ENCODE results near the gene ZFPL1.

Gene ZFPL1

GRCh38 chr11:65064847-65065240 is 19.2 kb upstream of the ZFPL1 start:
- no peak overlapping the region for H3K4me3 ChIP-seq (ENCODE audit: low read length)
- peaks cover 4% of the 10 kb centered on the region; the same call in 1 of the 2 replicates for H3K4me1 ChIP-seq (ENCODE audit: insufficient read depth, low read length)
- H3K27me3 ChIP-seq (ENCODE audit: insufficient read depth, low read length) = no peaks in the 10 kb centered on the region
- no peak overlapping the region for H3K9ac ChIP-seq (ENCODE audit: low read depth, low read length)
- H3K27ac ChIP-seq (ENCODE audit: low read length) = no peak overlapping the region
- H3K9me3 ChIP-seq (ENCODE audit: insufficient read depth, low read depth, low read length) = no peaks in the 10 kb centered on the region
- H3K36me3 ChIP-seq (ENCODE audit: insufficient read depth, low read depth, low read length) = no peaks in the 10 kb centered on the region

- peak overlapping the region; percentile 60; the same call in 1 of the 2 replicates for H3K9ac ChIP-seq (ENCODE audit: low read depth, low read length)
- no peaks in the 10 kb centered on the region for H3K36me3 ChIP-seq (ENCODE audit: insufficient read depth, low read depth, low read length)
- peak overlapping the region; percentile 48 for H3K27ac ChIP-seq (ENCODE audit: low read length)
- H3K27me3 ChIP-seq (ENCODE audit: insufficient read depth, low read length) = no peaks in the 10 kb centered on the region
- peaks cover 4% of the 10 kb centered on the region; the same call in 1 of the 2 replicates for H3K4me1 ChIP-seq (ENCODE audit: insufficient read depth, low read length)
- no peak overlapping the region for H3K4me3 ChIP-seq (ENCODE audit: low read length)
- no peaks in the 10 kb centered on the region for H3K9me3 ChIP-seq (ENCODE audit: insufficient read depth, low read depth, low read length)
Measured at GRCh38 chr11:65065851-65066250, 18.2 kb upstream of the ZFPL1 start.

GRCh38 chr11:65066315-65066714 is 17.7 kb upstream of the ZFPL1 start:
- H3K9ac ChIP-seq (ENCODE audit: low read depth, low read length) = peak overlapping the region; percentile 60; the same call in 1 of the 2 replicates
- no peaks in the 10 kb centered on the region for H3K27me3 ChIP-seq (ENCODE audit: insufficient read depth, low read length)
- H3K4me1 ChIP-seq (ENCODE audit: insufficient read depth, low read length) = peaks cover 4% of the 10 kb centered on the region; the same call in 1 of the 2 replicates
- H3K9me3 ChIP-seq (ENCODE audit: insufficient read depth, low read depth, low read length) = no peaks in the 10 kb centered on the region
- H3K36me3 ChIP-seq (ENCODE audit: insufficient read depth, low read depth, low read length) = no peaks in the 10 kb centered on the region
- H3K27ac ChIP-seq (ENCODE audit: low read length) = peak overlapping the region; percentile 48
- peak overlapping the region; percentile 34; the same call in 1 of the 2 replicates for H3K4me3 ChIP-seq (ENCODE audit: low read length)

- Histone ChIP-seq H3K9me3 (ENCODE audit: insufficient read depth, low read depth, low read length) (no peaks in the 10 kb centered on the region), H3K9ac (ENCODE audit: low read depth, low read length) (peak overlapping the region; percentile 60; the same call in 1 of the 2 replicates), H3K27me3 (ENCODE audit: insufficient read depth, low read length) (no peaks in the 10 kb centered on the region), H3K4me1 (ENCODE audit: insufficient read depth, low read length) (peaks cover 4% of the 10 kb centered on the region; the same call in 1 of the 2 replicates), H3K27ac (ENCODE audit: low read length) (peak overlapping the region; percentile 41), H3K4me3 (ENCODE audit: low read length) (peak overlapping the region; percentile 34; the same call in 1 of the 2 replicates), H3K36me3 (ENCODE audit: insufficient read depth, low read depth, low read length) (no peaks in the 10 kb centered on the region)
Measured at GRCh38 chr11:65066805-65067291, 17.2 kb upstream of the ZFPL1 start.

- Histone ChIP-seq H3K36me3 (ENCODE audit: insufficient read depth, low read depth, low read length) (no peaks in the 10 kb centered on the region), H3K4me1 (ENCODE audit: insufficient read depth, low read length) (peaks cover 4% of the 10 kb centered on the region; the same call in 1 of the 2 replicates), H3K27me3 (ENCODE audit: insufficient read depth, low read length) (no peaks in the 10 kb centered on the region), H3K9me3 (ENCODE audit: insufficient read depth, low read depth, low read length) (no peaks in the 10 kb centered on the region), H3K9ac (ENCODE audit: low read depth, low read length) (peak overlapping the region; percentile 6; the same call in 1 of the 2 replicates), H3K4me3 (ENCODE audit: low read length) (no peak overlapping the region), H3K27ac (ENCODE audit: low read length) (no peak overlapping the region)
Measured at GRCh38 chr11:65067446-65067845, 16.6 kb upstream of the ZFPL1 start.

GRCh38 chr11:65069217-65069616 is 14.8 kb upstream of the ZFPL1 start:
- Histone ChIP-seq H3K9me3 (ENCODE audit: insufficient read depth, low read depth, low read length) (no peaks in the 10 kb centered on the region), H3K9ac (ENCODE audit: low read depth, low read length) (no peak overlapping the region), H3K36me3 (ENCODE audit: insufficient read depth, low read depth, low read length) (no peaks in the 10 kb centered on the region), H3K27me3 (ENCODE audit: insufficient read depth, low read length) (no peaks in the 10 kb centered on the region), H3K27ac (ENCODE audit: low read length) (no peak overlapping the region), H3K4me1 (ENCODE audit: insufficient read depth, low read length) (peaks cover 4% of the 10 kb centered on the region; the same call in 1 of the 2 replicates), H3K4me3 (ENCODE audit: low read length) (no peak overlapping the region)

GRCh38 chr11:65071907-65072630 is 12.0 kb upstream of the ZFPL1 start:
- H3K9ac ChIP-seq (ENCODE audit: low read depth, low read length) = no peak overlapping the region
- H3K27ac ChIP-seq (ENCODE audit: low read length) = no peak overlapping the region
- peaks cover 16% of the 10 kb centered on the region for H3K36me3 ChIP-seq (ENCODE audit: insufficient read depth, low read depth, low read length)

GRCh38 chr11:65072631-65072966 is 11.4 kb upstream of the ZFPL1 start:
- H3K27me3 ChIP-seq (ENCODE audit: insufficient read depth, low read length) = no peaks in the 10 kb centered on the region
- H3K9me3 ChIP-seq (ENCODE audit: insufficient read depth, low read depth, low read length) = no peaks in the 10 kb centered on the region
- H3K27ac ChIP-seq (ENCODE audit: low read length) = no peak overlapping the region
- H3K4me3 ChIP-seq (ENCODE audit: low read length) = no peak overlapping the region
- H3K9ac ChIP-seq (ENCODE audit: low read depth, low read length) = no peak overlapping the region
- no peaks in the 10 kb centered on the region; the same call in 1 of the 2 replicates for H3K4me1 ChIP-seq (ENCODE audit: insufficient read depth, low read length)
- peaks cover 21% of the 10 kb centered on the region for H3K36me3 ChIP-seq (ENCODE audit: insufficient read depth, low read depth, low read length)

More at GRCh38 chr11:65071907-65072630, 12.0 kb upstream of the ZFPL1 start:
- no peak overlapping the region for H3K4me3 ChIP-seq (ENCODE audit: low read length)
- no peaks in the 10 kb centered on the region for H3K9me3 ChIP-seq (ENCODE audit: insufficient read depth, low read depth, low read length)
- no peaks in the 10 kb centered on the region; the same call in 1 of the 2 replicates for H3K4me1 ChIP-seq (ENCODE audit: insufficient read depth, low read length)
- H3K27me3 ChIP-seq (ENCODE audit: insufficient read depth, low read length) = no peaks in the 10 kb centered on the region

- Histone ChIP-seq H3K9ac (ENCODE audit: low read depth, low read length) (no peak overlapping the region), H3K9me3 (ENCODE audit: insufficient read depth, low read depth, low read length) (no peaks in the 10 kb centered on the region), H3K4me1 (ENCODE audit: insufficient read depth, low read length) (no peaks in the 10 kb centered on the region), H3K27me3 (ENCODE audit: insufficient read depth, low read length) (no peaks in the 10 kb centered on the region), H3K36me3 (ENCODE audit: insufficient read depth, low read depth, low read length) (peaks cover 66% of the 10 kb centered on the region), H3K27ac (ENCODE audit: low read length) (no peak overlapping the region), H3K4me3 (ENCODE audit: low read length) (no peak overlapping the region)
Measured at GRCh38 chr11:65077451-65077850, 6.6 kb upstream of the ZFPL1 start.

- Histone ChIP-seq H3K9ac (ENCODE audit: low read depth, low read length) (no peak overlapping the region), H3K27ac (ENCODE audit: low read length) (no peak overlapping the region), H3K4me1 (ENCODE audit: insufficient read depth, low read length) (peaks cover 6% of the 10 kb centered on the region), H3K27me3 (ENCODE audit: insufficient read depth, low read length) (no peaks in the 10 kb centered on the region), H3K9me3 (ENCODE audit: insufficient read depth, low read depth, low read length) (no peaks in the 10 kb centered on the region), H3K36me3 (ENCODE audit: insufficient read depth, low read depth, low read length) (peaks cover 71% of the 10 kb centered on the region), H3K4me3 (ENCODE audit: low read length) (no peak overlapping the region)
Measured at GRCh38 chr11:65078151-65078550, 5.9 kb upstream of the ZFPL1 start.

GRCh38 chr11:65078786-65079342 is 5.2 kb upstream of the ZFPL1 start:
- Histone ChIP-seq H3K27me3 (ENCODE audit: insufficient read depth, low read length) (no peaks in the 10 kb centered on the region), H3K4me1 (ENCODE audit: insufficient read depth, low read length) (peaks cover 6% of the 10 kb centered on the region), H3K9me3 (ENCODE audit: insufficient read depth, low read depth, low read length) (no peaks in the 10 kb centered on the region), H3K27ac (ENCODE audit: low read length) (no peak overlapping the region), H3K36me3 (ENCODE audit: insufficient read depth, low read depth, low read length) (peaks cover 71% of the 10 kb centered on the region), H3K4me3 (ENCODE audit: low read length) (no peak overlapping the region), H3K9ac (ENCODE audit: low read depth, low read length) (no peak overlapping the region)

All from iPS-20b (cell line).